ENCODE results near the gene CDK5RAP2. TPM values are rescaled to one million over a fixed set of nuclear protein-coding genes. Genes with fewer than 3 reads are reported as not detected.

CDK5RAP2 gene
- total RNA-seq, 1 experiment from 2014 or later: 56.4 TPM

DNA sequence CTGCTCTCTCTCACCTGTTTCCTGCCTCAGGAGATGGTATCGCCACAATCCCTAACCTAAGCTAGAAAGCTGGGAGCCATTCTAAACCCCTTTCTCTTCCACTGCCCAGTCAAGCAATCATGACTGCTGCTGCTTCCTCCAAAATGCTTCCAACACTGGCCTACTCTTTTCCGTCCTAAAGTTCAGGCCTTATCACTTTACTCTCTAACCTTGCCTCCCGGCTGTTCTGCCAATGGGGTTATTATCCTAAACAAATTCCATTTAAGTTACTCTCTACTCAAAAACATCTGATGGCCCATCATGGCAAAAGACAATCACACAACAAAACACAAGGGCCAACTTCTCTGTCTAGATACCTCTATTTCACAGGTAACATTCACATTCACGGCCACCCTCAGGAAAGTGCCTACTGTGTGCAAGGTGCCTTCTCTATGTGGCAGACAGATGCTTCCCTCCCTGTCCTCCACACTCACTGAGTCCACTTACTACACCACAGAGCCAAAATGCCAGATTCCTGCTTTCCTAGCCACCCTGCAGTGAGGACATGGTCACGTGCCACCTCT lies 168.0 kb downstream of the CDK5RAP2 start:
- Histone ChIP-seq H3K27me3 (ENCODE audit: insufficient read depth, low read length) (no peaks in the 10 kb centered on the region), H3K79me2 (ENCODE audit: insufficient read depth, low read length) (no peaks in the 10 kb centered on the region), H2AK5ac (ENCODE audit: insufficient read length, low read length) (no peak overlapping the region), H3K79me1 (ENCODE audit: insufficient read depth, low read depth, low read length, poor library complexity, severe bottlenecking) (no peaks in the 10 kb centered on the region), H3K18ac (ENCODE audit: insufficient read length, low read depth, low read length) (peak overlapping the region; percentile 32), H3K9ac (ENCODE audit: extremely low read depth, insufficient read length, low read length) (no peak overlapping the region), H2BK12ac (ENCODE audit: insufficient read length, low read depth, low read length) (no peak overlapping the region), H2BK15ac (ENCODE audit: low read depth, low read length) (no peak overlapping the region), H3T11ph (ENCODE audit: low read length) (no peak overlapping the region), H4K91ac (ENCODE audit: insufficient read length, low read depth, low read length) (no peak overlapping the region), H4K8ac (replicated peaks; ENCODE audit: insufficient read length, low read depth, low read length) (no peak overlapping the region), H2BK120ac (ENCODE audit: low read depth, low read length, poor library complexity, severe bottlenecking) (no peak overlapping the region), H2BK20ac (ENCODE audit: low read depth, low read length, poor library complexity, severe bottlenecking) (no peak overlapping the region), H4K20me1 (ENCODE audit: control insufficient read depth, insufficient read depth, insufficient read length) (peaks cover 2% of the 10 kb centered on the region), H2AFZ (ENCODE audit: low read length) (no peak overlapping the region), H2BK5ac (ENCODE audit: insufficient read length, low read length) (no peak overlapping the region), H3K23me2 (ENCODE audit: insufficient read length, low read depth, low read length, poor library complexity, severe bottlenecking) (no peaks in the 10 kb centered on the region), H4K5ac (ENCODE audit: insufficient read length, low read depth, low read length) (no peak overlapping the region), H3K4me1 (ENCODE audit: insufficient read depth, low read length) (peaks cover 14% of the 10 kb centered on the region), H3K9me3 (ENCODE audit: control insufficient read depth, low read depth, low read length) (no peaks in the 10 kb centered on the region), H3K4me2 (ENCODE audit: insufficient read depth, insufficient read length, low read length) (no peak overlapping the region), H3K56ac (ENCODE audit: insufficient read length, low read depth, low read length) (no peak overlapping the region), H3K14ac (ENCODE audit: insufficient read depth, low read length) (0 out of 2 replicates have a peak overlapping the region, but pooled peaks have one; percentile 9), H3K23ac (ENCODE audit: insufficient read length, low read depth, low read length) (no peak overlapping the region), H3K27ac (ENCODE audit: insufficient read length, low read depth, low read length) (peak overlapping the region; percentile 28), H3K4ac (ENCODE audit: low read depth, low read length) (no peak overlapping the region)
- DNase-seq: no peak
- H3K27ac Mint-ChIP-seq: peak overlapping the region; percentile 49 to 96 (median 91)
- no peak overlapping the region for H3K4me3 Mint-ChIP-seq
- TF ChIP-seq, protein P1, sequence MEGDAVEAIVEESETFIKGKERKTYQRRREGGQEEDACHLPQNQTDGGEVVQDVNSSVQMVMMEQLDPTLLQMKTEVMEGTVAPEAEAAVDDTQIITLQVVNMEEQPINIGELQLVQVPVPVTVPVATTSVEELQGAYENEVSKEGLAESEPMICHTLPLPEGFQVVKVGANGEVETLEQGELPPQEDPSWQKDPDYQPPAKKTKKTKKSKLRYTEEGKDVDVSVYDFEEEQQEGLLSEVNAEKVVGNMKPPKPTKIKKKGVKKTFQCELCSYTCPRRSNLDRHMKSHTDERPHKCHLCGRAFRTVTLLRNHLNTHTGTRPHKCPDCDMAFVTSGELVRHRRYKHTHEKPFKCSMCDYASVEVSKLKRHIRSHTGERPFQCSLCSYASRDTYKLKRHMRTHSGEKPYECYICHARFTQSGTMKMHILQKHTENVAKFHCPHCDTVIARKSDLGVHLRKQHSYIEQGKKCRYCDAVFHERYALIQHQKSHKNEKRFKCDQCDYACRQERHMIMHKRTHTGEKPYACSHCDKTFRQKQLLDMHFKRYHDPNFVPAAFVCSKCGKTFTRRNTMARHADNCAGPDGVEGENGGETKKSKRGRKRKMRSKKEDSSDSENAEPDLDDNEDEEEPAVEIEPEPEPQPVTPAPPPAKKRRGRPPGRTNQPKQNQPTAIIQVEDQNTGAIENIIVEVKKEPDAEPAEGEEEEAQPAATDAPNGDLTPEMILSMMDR (conservative IDR thresholded peaks at IDR 0.05): no peak
- peaks cover 50 to 56% of the 10 kb centered on the region in 2 experiments for H3K4me1 Mint-ChIP-seq
- H3K36me3 Mint-ChIP-seq (ENCODE audit: insufficient read depth in 1 of 3, low read depth in 3 of 3): peaks cover 30 to 57% (median 57%) of the 10 kb centered on the region in 3 experiments; a peak in 6 of 7 replicates
- no peaks in the 10 kb centered on the region for H3K9me3 Mint-ChIP-seq
- no peaks in the 10 kb centered on the region for H3K27me3 Mint-ChIP-seq (ENCODE audit: low read depth)
- WGBS (ENCODE audit: extremely low coverage, insufficient read length, low lambda C conversion rate): no CpG with 5 or more reads among the region's 5 CpGs

Measured in H9 (cell line).